ENCODE measurements around the gene WFDC1.

GRCh38 chr16:84370723-84371552 is 76.3 kb downstream of the WFDC1 start:
- no peak for TF ChIP-seq CTCF (IDR thresholded peaks at IDR 0.05)
- no peak for TF ChIP-seq POLR2A (IDR thresholded peaks at IDR 0.05)

Data from vagina (tissue), 2 donors.